Karpas-422 (cell line): ENCODE measurements around the gene ACSF3. TPM values are rescaled to one million over a fixed set of nuclear protein-coding genes. Genes with fewer than 3 reads are reported as not detected.

Experiments
- DNase-seq: peaks from one replicate; pipeline ENCODE4 v3.0.0-alpha.2; 2015
- H2AFZ ChIP-seq: fragments of 200-600 bp; sonication (generic); 2 replicates; pipeline ENCODE4 v1.6.1; 2014; ENCODE audit warnings: antibody characterized with exemption, low read length, mixed read lengths
- H3K27ac ChIP-seq: fragments of 200-600 bp; sonication (generic); 2 replicates; pipeline ENCODE4 v1.5.1; 2014; ENCODE audit warnings: mild to moderate bottlenecking, low read length, moderate library complexity
- H3K27me3 ChIP-seq: fragments of 200-600 bp; sonication (generic); 2 replicates; pipeline ENCODE4 v1.6.1; 2014; ENCODE audit warnings: low read length, mixed read lengths
- H3K36me3 ChIP-seq: fragments of 200-600 bp; sonication (generic); 2 replicates; pipeline ENCODE4 v1.6.1; 2014; ENCODE audit warnings: low read length, mixed read lengths; ENCODE audit not compliant: insufficient read depth
- H3K4me1 ChIP-seq: fragments of 200-600 bp; sonication (generic); 2 replicates; pipeline ENCODE4 v1.6.1; 2014; ENCODE audit warnings: mild to moderate bottlenecking, low read length, mixed read lengths
- H3K4me2 ChIP-seq: fragments of 200-600 bp; sonication (generic); 2 replicates; pipeline ENCODE4 v1.6.1; 2014; ENCODE audit warnings: low read length, low read depth, mild to moderate bottlenecking; ENCODE audit not compliant: poor library complexity, severe bottlenecking
- H3K4me3 ChIP-seq: fragments of 200-600 bp; sonication (generic); 2 replicates; pipeline ENCODE4 v1.5.1; 2014; ENCODE audit warnings: mild to moderate bottlenecking, antibody characterized with exemption, low read length, mixed read lengths
- H3K79me2 ChIP-seq: fragments of 200-600 bp; sonication (generic); 2 replicates; pipeline ENCODE4 v1.6.1; 2014; ENCODE audit warnings: mild to moderate bottlenecking, low read length, mixed read lengths
- H3K9ac ChIP-seq: fragments of 200-600 bp; sonication (generic); 2 replicates; pipeline ENCODE4 v1.6.0; 2014; ENCODE audit warnings: low read length
- H3K9me2 ChIP-seq: fragments of 200-600 bp; sonication (generic), shearing (Covaris generic); replicated peaks from 2 replicates; pipeline ENCODE4 v1.6.0; 2014; ENCODE audit warnings: mild to moderate bottlenecking, low read length, moderate library complexity; ENCODE audit not compliant: insufficient read depth
- H3K9me3 ChIP-seq: fragments of 300-700, 200-600 bp; sonication (generic); 2 replicates; pipeline ENCODE4 v1.6.1; 2014; ENCODE audit warnings: low read length, mixed read lengths
- H4K20me1 ChIP-seq: fragments of 200-600 bp; sonication (generic); 2 replicates; pipeline ENCODE4 v1.6.1; 2014; ENCODE audit warnings: mild to moderate bottlenecking, antibody characterized with exemption, low read length, low read depth; ENCODE audit not compliant: insufficient read depth
- total RNA-seq: library from RNA; depleted of rRNA; stranded (reverse); fragments of >200 nt; shearing (Covaris generic); gene quantifications from 2 replicates; pipeline ENCODE4 v1.2.3, GENCODE V29; 2014; ENCODE audit warnings: low replicate concordance

ACSF3 gene
- total RNA-seq, 1 experiment from 2014 or later = 30.4 TPM

DNA sequence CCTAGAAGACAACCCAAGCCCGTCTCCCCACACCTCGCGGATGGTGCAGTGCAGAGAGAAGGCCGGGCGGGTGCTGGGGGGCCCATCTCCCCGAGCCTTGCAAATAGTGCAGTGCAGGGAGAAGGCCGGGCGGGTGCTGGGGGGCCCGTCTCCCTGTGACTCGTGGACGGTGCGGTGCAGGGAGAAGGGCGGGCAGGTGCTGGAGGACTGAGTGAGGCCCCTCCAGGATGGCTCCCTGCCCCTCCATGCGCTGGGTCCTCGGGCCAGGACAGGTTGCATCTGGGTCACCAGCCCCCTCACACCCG lies 40.0 kb upstream of the ACSF3 start:
- no peak for DNase-seq
- no peak overlapping the region for H3K4me2 ChIP-seq
- H3K4me1 ChIP-seq = no peaks in the 10 kb centered on the region
- H3K9me2 ChIP-seq = no peaks in the 10 kb centered on the region
- H3K27ac ChIP-seq = no peak overlapping the region
- no peak overlapping the region for H2AFZ ChIP-seq
- no peaks in the 10 kb centered on the region for H3K9me3 ChIP-seq
- H3K36me3 ChIP-seq = no peaks in the 10 kb centered on the region
- no peak overlapping the region for H3K9ac ChIP-seq
- peaks cover 2% of the 10 kb centered on the region; the same call in 1 of the 2 replicates for H4K20me1 ChIP-seq
- no peaks in the 10 kb centered on the region for H3K27me3 ChIP-seq
- no peaks in the 10 kb centered on the region for H3K79me2 ChIP-seq
- H3K4me3 ChIP-seq = no peak overlapping the region

DNA sequence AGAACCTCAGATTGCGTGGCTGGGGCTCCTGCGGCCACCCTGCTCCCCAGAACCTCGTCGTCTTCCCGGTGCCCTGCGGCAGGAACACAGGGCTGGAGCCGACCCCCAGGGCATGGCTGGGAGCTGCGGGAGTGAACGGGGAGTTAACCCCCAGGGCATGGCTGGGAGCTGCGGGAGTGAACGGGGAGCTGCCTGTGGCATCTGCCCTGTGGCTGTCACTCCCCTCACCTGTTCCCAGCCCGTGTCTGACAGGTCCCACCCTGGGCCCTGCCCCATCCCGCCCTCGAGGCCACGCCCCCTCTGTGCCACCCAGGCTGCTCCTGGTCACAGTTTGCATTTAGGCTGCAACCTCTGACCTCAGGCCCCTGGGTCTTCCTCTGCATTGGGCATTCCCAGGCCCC lies 39.4 kb upstream of the ACSF3 start:
- no peaks in the 10 kb centered on the region for H3K79me2 ChIP-seq
- H3K4me3 ChIP-seq = no peak overlapping the region
- no peak overlapping the region for H2AFZ ChIP-seq
- H3K9me3 ChIP-seq = no peaks in the 10 kb centered on the region
- H3K27ac ChIP-seq = no peak overlapping the region
- H3K4me1 ChIP-seq = no peaks in the 10 kb centered on the region
- H3K36me3 ChIP-seq = no peaks in the 10 kb centered on the region
- H3K27me3 ChIP-seq = no peaks in the 10 kb centered on the region
- no peak overlapping the region for H3K4me2 ChIP-seq
- no peak overlapping the region for H3K9ac ChIP-seq
- no peaks in the 10 kb centered on the region for H3K9me2 ChIP-seq
- H4K20me1 ChIP-seq = 0 out of 2 replicates have a peak, but pooled peaks cover 2% of the 10 kb centered on the region
- DNase-seq = peak; percentile 45

DNA sequence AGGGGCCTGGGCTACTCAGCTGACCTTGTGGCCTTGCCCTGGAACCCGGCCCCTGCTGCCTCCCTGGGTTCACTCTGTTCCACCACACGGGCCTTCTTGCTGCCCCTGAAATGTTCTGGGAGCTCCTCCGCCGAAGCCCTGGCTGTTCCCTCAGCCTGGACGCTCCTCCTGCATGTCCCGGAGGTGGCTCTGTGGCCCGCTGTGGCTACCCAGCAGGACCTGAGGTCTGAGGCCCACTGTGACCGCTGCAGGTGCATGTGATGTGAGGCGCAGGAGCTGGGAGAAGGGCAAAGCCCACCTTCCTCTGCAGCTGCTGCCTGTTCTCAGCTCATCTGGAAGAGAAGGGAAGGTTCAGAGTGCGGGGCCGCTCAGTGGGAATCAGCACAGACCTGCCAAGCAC lies 38.9 kb upstream of the ACSF3 start:
- DNase-seq = no peak
- Histone ChIP-seq H3K79me2 (no peaks in the 10 kb centered on the region), H3K27me3 (no peaks in the 10 kb centered on the region), H3K4me1 (no peaks in the 10 kb centered on the region), H3K9me3 (no peaks in the 10 kb centered on the region), H2AFZ (no peak overlapping the region), H3K4me3 (no peak overlapping the region), H3K9me2 (no peaks in the 10 kb centered on the region), H3K4me2 (no peak overlapping the region), H3K9ac (no peak overlapping the region), H4K20me1 (0 out of 2 replicates have a peak, but pooled peaks cover 2% of the 10 kb centered on the region), H3K36me3 (no peaks in the 10 kb centered on the region), H3K27ac (no peak overlapping the region)

DNA sequence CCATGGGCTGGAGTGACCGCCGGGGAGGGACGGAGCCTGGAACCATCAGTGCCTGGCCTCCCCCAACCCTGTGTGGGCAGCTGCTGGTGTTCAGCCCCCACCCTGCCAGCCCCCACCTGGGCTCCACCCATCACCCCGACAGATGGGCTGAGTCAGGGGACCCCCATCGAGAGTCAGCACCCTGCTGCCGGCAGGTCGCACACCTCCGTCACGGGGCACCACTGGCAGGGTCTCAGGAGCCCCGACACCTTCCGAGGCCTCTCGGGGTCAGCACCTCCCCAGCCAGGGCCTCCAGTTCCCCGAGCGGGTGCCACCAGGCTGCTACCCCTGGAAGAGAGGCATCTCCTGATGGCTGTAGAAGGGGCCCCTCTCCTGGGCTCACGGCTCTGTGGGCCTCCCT lies 38.3 kb upstream of the ACSF3 start:
- DNase-seq = no peak
- no peaks in the 10 kb centered on the region for H3K9me2 ChIP-seq
- no peak overlapping the region for H3K9ac ChIP-seq
- H3K36me3 ChIP-seq = no peaks in the 10 kb centered on the region
- 0 out of 2 replicates have a peak, but pooled peaks cover 2% of the 10 kb centered on the region for H4K20me1 ChIP-seq
- no peaks in the 10 kb centered on the region for H3K4me1 ChIP-seq
- no peaks in the 10 kb centered on the region for H3K79me2 ChIP-seq
- H2AFZ ChIP-seq = no peak overlapping the region
- H3K27me3 ChIP-seq = no peaks in the 10 kb centered on the region
- H3K9me3 ChIP-seq = no peaks in the 10 kb centered on the region
- no peak overlapping the region for H3K4me3 ChIP-seq
- H3K4me2 ChIP-seq = no peak overlapping the region
- H3K27ac ChIP-seq = no peak overlapping the region

DNA sequence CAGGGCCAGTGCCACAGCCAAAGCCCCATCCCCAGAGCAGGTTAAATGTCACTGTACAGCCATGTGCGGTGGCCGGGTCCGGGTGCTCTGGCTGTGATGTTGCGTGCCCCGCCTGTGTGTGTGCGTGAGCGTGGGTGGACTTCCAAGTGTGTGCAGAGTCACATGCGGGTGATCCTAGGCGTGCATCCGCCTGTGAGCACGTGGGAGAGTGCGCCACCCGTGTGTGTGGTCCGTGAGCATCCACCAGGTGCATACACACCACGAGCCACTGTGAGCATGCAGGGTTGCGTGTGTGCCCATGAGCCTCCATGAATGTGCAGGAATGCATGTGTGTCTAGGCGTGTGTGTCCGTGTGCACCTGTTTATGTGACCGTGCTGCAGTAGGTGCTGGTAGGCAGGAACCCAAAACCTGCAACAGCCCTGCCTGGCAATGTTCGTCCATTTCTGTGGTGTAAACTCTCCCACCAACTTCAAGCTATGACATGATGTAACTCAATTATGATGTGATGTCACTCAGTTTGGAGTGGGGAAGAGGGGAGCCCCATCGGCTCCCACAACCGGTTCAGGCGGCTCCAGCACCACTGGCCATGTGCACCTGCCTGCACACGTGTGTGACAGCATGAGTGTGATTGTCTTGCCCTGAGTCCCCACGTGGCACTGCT lies 37.6 kb upstream of the ACSF3 start:
- Histone ChIP-seq H4K20me1 (0 out of 2 replicates have a peak, but pooled peaks cover 2% of the 10 kb centered on the region), H3K79me2 (no peaks in the 10 kb centered on the region), H2AFZ (no peak overlapping the region), H3K27ac (no peak overlapping the region), H3K9me2 (no peaks in the 10 kb centered on the region), H3K36me3 (no peaks in the 10 kb centered on the region), H3K9ac (no peak overlapping the region), H3K4me1 (no peaks in the 10 kb centered on the region), H3K9me3 (no peaks in the 10 kb centered on the region), H3K27me3 (no peaks in the 10 kb centered on the region), H3K4me2 (no peak overlapping the region), H3K4me3 (no peak overlapping the region)
- DNase-seq = no peak

DNA sequence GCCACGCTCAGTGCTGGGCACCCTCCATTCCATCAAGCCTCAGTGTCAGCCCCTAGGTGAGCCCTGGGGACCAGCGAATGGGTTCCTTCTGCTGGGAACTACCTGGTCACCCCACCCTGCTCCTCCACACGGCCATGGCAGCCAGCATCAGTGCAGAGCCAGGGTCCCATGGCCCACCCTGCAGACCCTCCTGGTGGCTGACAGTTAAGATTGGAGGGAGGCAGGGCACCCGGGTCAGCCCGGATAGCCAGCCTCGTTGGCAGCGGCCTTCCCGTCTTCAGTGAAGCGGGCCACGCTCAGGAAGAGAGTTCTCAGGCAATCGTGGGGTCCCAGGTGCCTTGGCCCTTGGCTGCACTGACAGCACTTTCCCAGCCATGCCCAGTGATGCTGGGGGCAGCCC lies 37.1 kb upstream of the ACSF3 start:
- Histone ChIP-seq H2AFZ (no peak overlapping the region), H3K36me3 (no peaks in the 10 kb centered on the region), H3K27ac (no peak overlapping the region), H3K9me2 (no peaks in the 10 kb centered on the region), H3K9me3 (no peaks in the 10 kb centered on the region), H3K9ac (no peak overlapping the region), H3K4me2 (no peak overlapping the region), H3K4me1 (no peaks in the 10 kb centered on the region), H3K79me2 (no peaks in the 10 kb centered on the region), H3K4me3 (no peak overlapping the region), H3K27me3 (no peaks in the 10 kb centered on the region), H4K20me1 (0 out of 2 replicates have a peak, but pooled peaks cover 2% of the 10 kb centered on the region)
- no peak for DNase-seq

DNA sequence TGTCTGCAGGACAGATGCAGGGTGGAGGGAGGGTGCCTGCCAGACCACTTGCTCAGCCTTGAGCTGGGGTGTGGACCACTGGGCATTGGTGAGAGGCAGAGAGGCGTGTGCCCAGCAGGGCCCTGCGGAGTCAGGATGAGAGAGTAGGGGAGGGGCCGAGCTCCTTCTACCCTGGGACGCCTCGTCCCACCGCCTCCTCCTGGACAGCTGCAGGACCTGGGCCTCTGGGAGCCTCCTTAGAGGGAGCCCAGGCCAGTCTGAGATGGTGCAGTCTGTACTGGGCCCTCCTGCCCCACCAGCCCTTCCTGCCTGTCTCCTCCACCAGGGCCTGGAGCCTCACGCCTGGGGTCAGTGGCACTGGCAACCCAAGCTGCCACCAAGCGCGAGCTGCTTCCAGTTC lies 35.9 kb upstream of the ACSF3 start:
- Histone ChIP-seq H3K9me3 (no peaks in the 10 kb centered on the region), H3K4me1 (no peaks in the 10 kb centered on the region), H4K20me1 (0 out of 2 replicates have a peak, but pooled peaks cover 2% of the 10 kb centered on the region), H3K9ac (no peak overlapping the region), H3K27ac (no peak overlapping the region), H3K9me2 (no peaks in the 10 kb centered on the region), H2AFZ (no peak overlapping the region), H3K27me3 (no peaks in the 10 kb centered on the region), H3K4me2 (no peak overlapping the region), H3K79me2 (no peaks in the 10 kb centered on the region), H3K4me3 (no peak overlapping the region), H3K36me3 (no peaks in the 10 kb centered on the region)
- no peak for DNase-seq

DNA sequence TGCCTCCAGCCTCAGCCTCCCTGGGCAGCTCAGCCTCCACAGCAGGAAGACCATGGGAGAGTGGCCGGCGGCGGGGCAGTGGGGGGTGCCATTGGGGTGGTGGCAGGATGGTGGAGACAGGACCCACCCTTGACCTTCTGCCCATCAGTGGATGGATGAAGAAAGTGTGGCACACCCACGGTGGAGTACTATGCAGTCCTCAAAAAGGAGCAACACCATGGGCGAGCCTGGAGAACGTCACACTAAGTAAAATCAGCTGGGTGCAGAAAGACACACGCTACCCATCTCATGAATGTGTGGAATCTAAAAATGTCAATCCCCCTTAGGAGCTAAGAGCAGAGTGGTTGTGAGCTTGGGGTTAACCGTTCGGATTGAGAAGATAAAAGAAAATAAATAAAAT lies 34.8 kb upstream of the ACSF3 start:
- 0 out of 2 replicates have a peak, but pooled peaks cover 2% of the 10 kb centered on the region for H4K20me1 ChIP-seq
- no peaks in the 10 kb centered on the region for H3K79me2 ChIP-seq
- no peaks in the 10 kb centered on the region for H3K9me2 ChIP-seq
- no peak overlapping the region for H3K9ac ChIP-seq
- H3K4me2 ChIP-seq = no peak overlapping the region
- H2AFZ ChIP-seq = no peak overlapping the region
- H3K4me3 ChIP-seq = no peak overlapping the region
- no peaks in the 10 kb centered on the region for H3K36me3 ChIP-seq
- no peaks in the 10 kb centered on the region for H3K4me1 ChIP-seq
- DNase-seq = no peak
- H3K27ac ChIP-seq = no peak overlapping the region
- H3K9me3 ChIP-seq = no peaks in the 10 kb centered on the region
- H3K27me3 ChIP-seq = no peaks in the 10 kb centered on the region
